Measurements from ENCODE around the gene PHF24. TPM values are rescaled to one million over a fixed set of nuclear protein-coding genes. Genes with fewer than 3 reads are reported as not detected.
A peak's percentile ranks its signal among the peaks of the same experiment; 100 is the strongest.

The PHF24 gene
- total and polyA plus RNA-seq, 10 of the 15 experiments (the other 5 are each of a cell fraction or from before 2014, with no cell fraction given) = 0.02 to 0.04 TPM; not detected in 8

- TF ChIP-seq REST (IDR thresholded peaks at IDR 0.05; ENCODE audit: low read depth, low read length) = no peak
- TF ChIP-seq ZNF24 (IDR thresholded peaks at IDR 0.05) = no peak
- peak; percentile 79 to 92 for TF ChIP-seq SRF (IDR thresholded peaks at IDR 0.05; ENCODE audit: low read depth in 2 of 2, low read length in 2 of 2)
- no peak for TF ChIP-seq JUNB (IDR thresholded peaks at IDR 0.05)
- TF ChIP-seq POLR2AphosphoS2 (IDR thresholded peaks at IDR 0.05; ENCODE audit: low read depth, low read length) = no peak
- no peak for TF ChIP-seq HSF1 (IDR thresholded peaks at IDR 0.05; ENCODE audit: low read depth, low read length)
- TF ChIP-seq NFYA (IDR thresholded peaks at IDR 0.05; ENCODE audit: borderline replicate concordance, low read depth, low read length) = no peak
- TF ChIP-seq CREB1 (IDR thresholded peaks at IDR 0.05; ENCODE audit: low read depth) = no peak
- TF ChIP-seq IKZF2 (IDR thresholded peaks at IDR 0.05) = peak; percentile 52 to 54; a peak in 2 of 4 replicates
- TF ChIP-seq EP300 (IDR thresholded peaks at IDR 0.05; ENCODE audit: borderline replicate concordance in 1 of 2, control insufficient read depth in 1 of 2, low read depth in 2 of 2, low read length in 2 of 2) = no peak
- peak; percentile 59 for TF ChIP-seq GATAD2B (conservative IDR thresholded peaks at IDR 0.05; ENCODE audit: low read depth)
- TF ChIP-seq ZNF592 (IDR thresholded peaks at IDR 0.05) = no peak
- TF ChIP-seq RAD21 (IDR thresholded peaks at IDR 0.05; ENCODE audit: insufficient read depth, low read depth, low read length) = no peak
- no peak for TF ChIP-seq ESRRA (IDR thresholded peaks at IDR 0.05; ENCODE audit: low read length)
- TF ChIP-seq ZNF384 (IDR thresholded peaks at IDR 0.05; ENCODE audit: borderline replicate concordance, low read depth, low read length) = no peak
- no peak for TF ChIP-seq USF1 (IDR thresholded peaks at IDR 0.05; ENCODE audit: borderline replicate concordance, extremely low read length, insufficient read depth, low read depth, low read length)
- TF ChIP-seq ASH2L (IDR thresholded peaks at IDR 0.05; ENCODE audit: borderline replicate concordance, low read depth) = no peak
- no peak for TF ChIP-seq MYC (IDR thresholded peaks at IDR 0.05; ENCODE audit: insufficient read depth, insufficient read length, insufficient replicate concordance, low read length, severe bottlenecking)
These were observed 35.6 kb downstream of the PHF24 start (continued) for GRCh38 chr9:34993502-34994259.
